ENCODE measurements around the gene DUOX1.

DNA sequence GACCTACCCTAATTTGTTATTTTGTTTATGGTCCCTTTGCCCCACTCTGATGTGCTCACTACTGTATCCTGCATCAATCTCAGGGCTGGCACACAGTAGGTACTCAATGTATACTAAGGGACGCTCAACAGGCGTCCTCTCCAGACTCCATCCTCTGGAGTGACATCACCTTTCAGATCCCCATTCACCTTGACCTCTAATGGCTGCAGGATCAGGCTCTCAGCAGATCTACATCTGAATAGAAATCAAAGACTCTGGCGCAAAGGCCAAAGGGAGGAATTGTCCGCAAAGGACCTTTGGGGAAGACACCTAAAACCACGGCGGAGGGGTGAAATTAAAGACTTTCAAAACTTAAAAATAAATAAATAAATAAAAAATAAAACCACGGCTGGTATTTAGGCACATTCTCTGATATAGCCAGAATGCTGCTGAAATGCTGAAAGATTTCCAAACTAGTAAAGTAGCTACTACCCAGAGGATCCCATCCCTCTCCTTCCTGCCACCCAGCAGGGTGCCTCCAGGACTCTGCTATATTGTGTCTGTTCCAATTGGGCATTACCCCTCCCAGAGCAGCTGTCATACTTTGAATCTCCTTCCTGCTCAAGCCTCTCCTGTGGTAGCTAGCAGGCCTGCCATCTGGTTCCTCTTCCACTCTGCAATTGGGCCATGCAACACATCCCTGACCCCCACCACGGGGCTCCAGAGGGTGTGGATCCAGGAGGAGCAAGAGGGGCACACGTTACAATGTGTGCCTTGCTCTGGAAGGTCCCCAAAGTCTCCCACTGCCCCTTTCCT is 51.9 kb downstream of the DUOX1 start:
- TF ChIP-seq POLR2AphosphoS5 (IDR thresholded peaks at IDR 0.05) = no peak
- TF ChIP-seq, protein P1, sequence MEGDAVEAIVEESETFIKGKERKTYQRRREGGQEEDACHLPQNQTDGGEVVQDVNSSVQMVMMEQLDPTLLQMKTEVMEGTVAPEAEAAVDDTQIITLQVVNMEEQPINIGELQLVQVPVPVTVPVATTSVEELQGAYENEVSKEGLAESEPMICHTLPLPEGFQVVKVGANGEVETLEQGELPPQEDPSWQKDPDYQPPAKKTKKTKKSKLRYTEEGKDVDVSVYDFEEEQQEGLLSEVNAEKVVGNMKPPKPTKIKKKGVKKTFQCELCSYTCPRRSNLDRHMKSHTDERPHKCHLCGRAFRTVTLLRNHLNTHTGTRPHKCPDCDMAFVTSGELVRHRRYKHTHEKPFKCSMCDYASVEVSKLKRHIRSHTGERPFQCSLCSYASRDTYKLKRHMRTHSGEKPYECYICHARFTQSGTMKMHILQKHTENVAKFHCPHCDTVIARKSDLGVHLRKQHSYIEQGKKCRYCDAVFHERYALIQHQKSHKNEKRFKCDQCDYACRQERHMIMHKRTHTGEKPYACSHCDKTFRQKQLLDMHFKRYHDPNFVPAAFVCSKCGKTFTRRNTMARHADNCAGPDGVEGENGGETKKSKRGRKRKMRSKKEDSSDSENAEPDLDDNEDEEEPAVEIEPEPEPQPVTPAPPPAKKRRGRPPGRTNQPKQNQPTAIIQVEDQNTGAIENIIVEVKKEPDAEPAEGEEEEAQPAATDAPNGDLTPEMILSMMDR (IDR thresholded peaks at IDR 0.05) = no peak
